ENCODE data around the gene SGSM1.

DNA sequence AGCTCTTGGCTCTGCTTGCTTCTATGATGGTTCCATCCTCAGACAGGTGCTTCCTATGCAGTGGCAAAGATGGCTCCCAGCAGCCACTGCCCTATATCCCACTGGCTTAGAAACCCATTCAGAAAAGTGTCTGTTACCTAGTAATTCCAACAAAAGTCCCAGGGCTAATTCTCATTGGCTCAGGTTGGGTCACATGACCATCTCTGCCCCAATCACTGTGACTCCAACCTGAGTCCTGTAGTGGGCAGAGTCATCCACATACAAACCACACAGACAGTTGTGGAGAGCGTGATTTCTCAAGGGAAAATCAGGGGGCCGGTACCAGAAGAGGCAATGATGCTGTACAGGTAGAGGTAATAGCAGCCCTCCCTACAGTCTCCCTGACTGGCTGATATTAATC, 73.0 kb downstream of the SGSM1 start:
- TF ChIP-seq CTCF (IDR thresholded peaks at IDR 0.05) (no peak), POLR2A (IDR thresholded peaks at IDR 0.05) (no peak)
